Adrenal gland (tissue), 5 donors: ENCODE data around the gene SLIT3.

Experiments
- CTCF ChIP-seq, 6 experiments: fragments of 450-650 bp in 4 of 6; fragments of 200-600 bp in 2 of 6; sonication (generic) in 1 of 6; IDR thresholded peaks; 1 replicate in 5 of 6; 2 replicates in 1 of 6; pipeline versions ENCODE4 v1.5.1 to v1.8.0; 2016 to 2021; ENCODE audit warnings: antibody characterized with exemption in 6 of 6, mild to moderate bottlenecking in 2 of 6, moderate library complexity in 1 of 6
- POLR2A ChIP-seq, 2 donors: fragments of 450-650 bp; IDR thresholded peaks; one replicate each; pipeline ENCODE4 v1.6.1; 2017; ENCODE audit warnings: antibody characterized with exemption in 2 of 2, mild to moderate bottlenecking in 2 of 2, moderate library complexity in 1 of 2
- donor health status: DM: no; HTN: no; CAD: no.

- TF ChIP-seq CTCF (IDR thresholded peaks at IDR 0.05) (no peak), POLR2A (IDR thresholded peaks at IDR 0.05) (no peak)
Observed at GRCh38 chr5:168885324-168886120, 415.4 kb downstream of the SLIT3 start.
